ENCODE data around the gene SARDH. TPM values are rescaled to one million over a fixed set of nuclear protein-coding genes. Genes with fewer than 3 reads are reported as not detected.
"Not testable (repeated sequence)": the region's sequence is repeated elsewhere in the genome, so short reads cannot be mapped to it uniquely, and the experiment has no call there.

The SARDH gene
- total RNA-seq, 1 donor from 2014 or later, result 5.1 TPM

GRCh38 chr9:133769511-133770075, 31.4 kb upstream of the SARDH start:
- DNase-seq (ENCODE audit: low spot score, unreplicated experiment), result peak; percentile 3
- Mint-ChIP-seq H3K4me3 (ENCODE audit: low read depth) (no peak overlapping the region), H3K27ac (no peak overlapping the region), H3K4me1 (ENCODE audit: low read depth) (no peaks in the 10 kb centered on the region), H3K36me3 (ENCODE audit: insufficient read depth) (peaks cover 50% of the 10 kb centered on the region), H3K27me3 (no peaks in the 10 kb centered on the region), H3K9me3 (ENCODE audit: low read depth) (peaks cover 14% of the 10 kb centered on the region)
- TF ChIP-seq CTCF (IDR thresholded peaks at IDR 0.05; ENCODE audit: unreplicated experiment), result no peak

GRCh38 chr9:133768859-133769510, 30.8 kb upstream of the SARDH start:
- Mint-ChIP-seq H3K36me3 (ENCODE audit: insufficient read depth) (peaks cover 53% of the 10 kb centered on the region), H3K9me3 (ENCODE audit: low read depth) (peaks cover 14% of the 10 kb centered on the region)

GRCh38 chr9:133768371-133768858, 30.3 kb upstream of the SARDH start:
- H3K36me3 Mint-ChIP-seq (ENCODE audit: insufficient read depth), result peaks cover 56% of the 10 kb centered on the region
- no peak overlapping the region for H3K27ac Mint-ChIP-seq
- TF ChIP-seq CTCF (IDR thresholded peaks at IDR 0.05; ENCODE audit: unreplicated experiment), result no peak
- no peaks in the 10 kb centered on the region for H3K4me1 Mint-ChIP-seq (ENCODE audit: low read depth)
- H3K9me3 Mint-ChIP-seq (ENCODE audit: low read depth), result peaks cover 14% of the 10 kb centered on the region
- H3K27me3 Mint-ChIP-seq, result no peaks in the 10 kb centered on the region
- DNase-seq (ENCODE audit: low spot score, unreplicated experiment), result peak; percentile 3
- no peak overlapping the region for H3K4me3 Mint-ChIP-seq (ENCODE audit: low read depth)

More at GRCh38 chr9:133768859-133769510, 30.8 kb upstream of the SARDH start:
- Mint-ChIP-seq H3K27ac (no peak overlapping the region), H3K27me3 (no peaks in the 10 kb centered on the region), H3K4me3 (ENCODE audit: low read depth) (no peak overlapping the region), H3K4me1 (ENCODE audit: low read depth) (no peaks in the 10 kb centered on the region)
- DNase-seq (ENCODE audit: low spot score, unreplicated experiment), result peak; percentile 8
- no peak for TF ChIP-seq CTCF (IDR thresholded peaks at IDR 0.05; ENCODE audit: unreplicated experiment)

- Mint-ChIP-seq H3K4me1 (ENCODE audit: low read depth) (no peaks in the 10 kb centered on the region), H3K36me3 (ENCODE audit: insufficient read depth) (peaks cover 56% of the 10 kb centered on the region), H3K27ac (no peak overlapping the region), H3K27me3 (no peaks in the 10 kb centered on the region), H3K4me3 (ENCODE audit: low read depth) (no peak overlapping the region), H3K9me3 (ENCODE audit: low read depth) (peaks cover 14% of the 10 kb centered on the region)
- DNase-seq (ENCODE audit: low spot score, unreplicated experiment), result no peak
- no peak for TF ChIP-seq CTCF (IDR thresholded peaks at IDR 0.05; ENCODE audit: unreplicated experiment)
These were observed 29.5 kb upstream of the SARDH start for GRCh38 chr9:133767625-133768024.

GRCh38 chr9:133767008-133767407, 28.9 kb upstream of the SARDH start:
- DNase-seq (ENCODE audit: low spot score, unreplicated experiment), result no peak
- H3K9me3 Mint-ChIP-seq (ENCODE audit: low read depth), result peaks cover 14% of the 10 kb centered on the region
- TF ChIP-seq CTCF (IDR thresholded peaks at IDR 0.05; ENCODE audit: unreplicated experiment), result no peak
- H3K36me3 Mint-ChIP-seq (ENCODE audit: insufficient read depth), result peaks cover 55% of the 10 kb centered on the region
- no peaks in the 10 kb centered on the region for H3K27me3 Mint-ChIP-seq
- H3K4me3 Mint-ChIP-seq (ENCODE audit: low read depth), result no peak overlapping the region
- H3K4me1 Mint-ChIP-seq (ENCODE audit: low read depth), result no peaks in the 10 kb centered on the region
- no peak overlapping the region for H3K27ac Mint-ChIP-seq

- not testable (repeated sequence) for H3K4me1 Mint-ChIP-seq (ENCODE audit: low read depth); DNase-seq (ENCODE audit: low spot score, unreplicated experiment); H3K27ac Mint-ChIP-seq; H3K4me3 Mint-ChIP-seq (ENCODE audit: low read depth); H3K27me3 Mint-ChIP-seq
- H3K9me3 Mint-ChIP-seq (ENCODE audit: low read depth), result peaks cover 14% of the 10 kb centered on the region
- peaks cover 56% of the 10 kb centered on the region for H3K36me3 Mint-ChIP-seq (ENCODE audit: insufficient read depth)
These were observed 28.1 kb upstream of the SARDH start for GRCh38 chr9:133766234-133766633.
